ENCODE measurements around the gene GNAT2. TPM values are rescaled to one million over a fixed set of nuclear protein-coding genes. Genes with fewer than 3 reads are reported as not detected.

Gene GNAT2
- total RNA-seq, 1 donor from 2014 or later = not detected

DNA sequence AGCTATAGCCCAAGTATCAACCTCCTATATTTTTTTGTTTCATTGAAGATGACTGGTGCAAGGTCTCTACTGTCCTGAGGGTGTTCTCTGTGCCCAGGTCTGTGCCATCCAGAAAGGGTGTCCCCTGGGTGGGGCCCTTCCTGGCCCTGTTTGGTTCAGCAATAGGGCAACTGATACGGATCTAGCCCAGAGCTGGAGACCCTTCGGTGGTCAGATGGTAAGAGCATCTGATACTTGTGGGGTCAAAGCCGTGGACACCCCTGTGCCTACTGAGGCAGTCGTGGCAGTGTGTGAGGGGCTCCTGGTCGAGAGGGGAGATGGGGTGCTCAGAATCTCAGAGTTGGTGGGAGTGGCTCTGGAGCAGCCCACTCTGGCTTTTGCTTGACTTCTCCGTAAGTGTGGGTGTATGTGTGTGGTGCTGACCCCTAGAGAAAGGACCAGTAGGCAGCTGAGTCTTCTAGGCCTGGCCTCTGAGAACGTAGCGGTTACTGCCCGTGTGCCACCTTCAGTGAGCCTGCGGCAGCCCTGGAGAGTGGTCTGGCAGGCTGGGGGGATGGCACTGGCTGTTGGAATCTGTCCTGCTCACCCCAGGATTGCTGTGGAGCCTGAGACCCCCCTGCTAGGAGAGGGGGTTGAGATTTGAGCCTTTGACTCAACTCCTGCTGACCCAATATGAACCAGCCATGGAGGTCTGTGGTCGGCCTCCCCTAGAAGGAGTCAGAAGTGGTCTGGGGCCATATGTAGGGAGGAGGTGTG, 2.9 kb upstream of the GNAT2 start:
- peaks cover 52% of the 10 kb centered on the region for H3K4me1 Mint-ChIP-seq (ENCODE audit: low read depth)
- no peak for DNase-seq (ENCODE audit: low spot score)
- H3K27ac Mint-ChIP-seq (ENCODE audit: unreplicated experiment) = peak overlapping the region; percentile 36
- TF ChIP-seq, protein P1, sequence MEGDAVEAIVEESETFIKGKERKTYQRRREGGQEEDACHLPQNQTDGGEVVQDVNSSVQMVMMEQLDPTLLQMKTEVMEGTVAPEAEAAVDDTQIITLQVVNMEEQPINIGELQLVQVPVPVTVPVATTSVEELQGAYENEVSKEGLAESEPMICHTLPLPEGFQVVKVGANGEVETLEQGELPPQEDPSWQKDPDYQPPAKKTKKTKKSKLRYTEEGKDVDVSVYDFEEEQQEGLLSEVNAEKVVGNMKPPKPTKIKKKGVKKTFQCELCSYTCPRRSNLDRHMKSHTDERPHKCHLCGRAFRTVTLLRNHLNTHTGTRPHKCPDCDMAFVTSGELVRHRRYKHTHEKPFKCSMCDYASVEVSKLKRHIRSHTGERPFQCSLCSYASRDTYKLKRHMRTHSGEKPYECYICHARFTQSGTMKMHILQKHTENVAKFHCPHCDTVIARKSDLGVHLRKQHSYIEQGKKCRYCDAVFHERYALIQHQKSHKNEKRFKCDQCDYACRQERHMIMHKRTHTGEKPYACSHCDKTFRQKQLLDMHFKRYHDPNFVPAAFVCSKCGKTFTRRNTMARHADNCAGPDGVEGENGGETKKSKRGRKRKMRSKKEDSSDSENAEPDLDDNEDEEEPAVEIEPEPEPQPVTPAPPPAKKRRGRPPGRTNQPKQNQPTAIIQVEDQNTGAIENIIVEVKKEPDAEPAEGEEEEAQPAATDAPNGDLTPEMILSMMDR (IDR thresholded peaks at IDR 0.05) = no peak
- no peaks in the 10 kb centered on the region for H3K27me3 Mint-ChIP-seq (ENCODE audit: low read depth)
- peak overlapping the region; percentile 99 for H3K4me3 Mint-ChIP-seq (ENCODE audit: unreplicated experiment)
- H3K36me3 Mint-ChIP-seq (ENCODE audit: low read depth) = peaks cover 8% of the 10 kb centered on the region
- H3K9me3 Mint-ChIP-seq (ENCODE audit: low read depth) = no peaks in the 10 kb centered on the region

DNA sequence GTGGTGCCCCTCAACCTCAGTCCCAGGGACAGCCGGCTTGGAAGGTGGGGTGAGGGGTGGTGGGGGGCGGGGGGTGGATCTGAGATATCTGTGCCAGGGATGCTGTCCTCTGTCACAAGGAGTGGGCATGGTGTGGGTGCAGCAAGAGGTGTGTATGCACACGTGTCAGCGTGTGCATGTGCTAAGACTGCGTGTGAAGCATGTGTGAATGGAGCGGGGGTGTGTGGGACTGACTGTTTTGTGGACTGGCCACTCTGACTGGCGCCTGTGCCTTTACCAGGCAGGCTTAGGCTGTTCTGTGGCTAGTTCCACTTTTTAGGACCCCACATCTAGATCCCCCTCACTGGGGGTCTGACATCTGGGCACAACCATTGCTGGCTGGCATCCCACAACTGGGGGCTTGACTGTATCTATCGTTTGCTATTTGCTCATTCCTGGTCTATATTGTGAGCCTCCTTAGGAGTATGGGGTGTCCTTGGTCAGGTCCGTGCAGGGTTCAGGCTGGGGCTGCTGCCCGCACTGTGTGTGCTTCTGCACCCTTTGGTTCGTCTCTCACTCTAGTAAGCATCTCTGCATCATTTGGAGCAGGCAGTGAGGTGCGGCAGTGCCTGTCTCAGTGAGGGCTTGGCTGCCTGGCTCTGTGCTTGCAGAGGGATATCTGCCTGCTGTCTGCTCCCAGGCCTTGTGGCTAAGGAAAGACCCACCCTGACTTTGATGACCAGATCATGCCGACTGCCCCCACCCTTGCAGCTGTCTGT, 2.1 kb upstream of the GNAT2 start:
- Mint-ChIP-seq H3K36me3 (ENCODE audit: low read depth) (peaks cover 7% of the 10 kb centered on the region), H3K4me3 (ENCODE audit: unreplicated experiment) (peak overlapping the region; percentile 99), H3K27me3 (ENCODE audit: low read depth) (no peaks in the 10 kb centered on the region), H3K9me3 (ENCODE audit: low read depth) (no peaks in the 10 kb centered on the region), H3K4me1 (ENCODE audit: low read depth) (peaks cover 56% of the 10 kb centered on the region), H3K27ac (ENCODE audit: unreplicated experiment) (peak overlapping the region; percentile 41)
- DNase-seq (ENCODE audit: low spot score) = no peak
- TF ChIP-seq, protein P1 (IDR thresholded peaks at IDR 0.05) = no peak

DNA sequence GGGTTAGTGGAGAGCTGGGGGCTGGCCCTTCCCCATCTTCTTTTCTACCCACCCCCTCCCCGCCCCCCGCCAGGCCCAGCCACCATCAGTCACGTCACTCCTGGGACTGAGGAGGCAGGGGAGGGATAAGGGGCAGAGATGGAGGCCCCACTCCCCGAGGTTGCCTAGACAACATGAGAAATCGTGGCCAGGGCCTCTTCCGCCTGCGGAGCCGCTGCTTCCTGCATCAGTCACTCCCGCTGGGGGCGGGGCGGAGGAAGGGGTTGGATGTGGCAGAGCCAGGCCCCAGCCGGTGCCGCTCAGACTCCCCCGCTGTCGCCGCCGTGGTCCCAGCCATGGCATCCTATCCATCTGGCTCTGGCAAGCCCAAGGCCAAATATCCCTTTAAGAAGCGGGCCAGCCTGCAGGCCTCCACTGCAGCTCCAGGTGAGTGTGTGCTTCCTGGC, 1.4 kb upstream of the GNAT2 start:
- peaks cover 56% of the 10 kb centered on the region for H3K4me1 Mint-ChIP-seq (ENCODE audit: low read depth)
- no peaks in the 10 kb centered on the region for H3K9me3 Mint-ChIP-seq (ENCODE audit: low read depth)
- H3K36me3 Mint-ChIP-seq (ENCODE audit: low read depth) = peaks cover under 1% of the 10 kb centered on the region
- H3K4me3 Mint-ChIP-seq (ENCODE audit: unreplicated experiment) = peak overlapping the region; percentile 99
- no peaks in the 10 kb centered on the region for H3K27me3 Mint-ChIP-seq (ENCODE audit: low read depth)
- TF ChIP-seq, protein P1 (IDR thresholded peaks at IDR 0.05) = no peak
- H3K27ac Mint-ChIP-seq (ENCODE audit: unreplicated experiment) = peak overlapping the region; percentile 97
- peak; percentile 98 for DNase-seq (ENCODE audit: low spot score)

DNA sequence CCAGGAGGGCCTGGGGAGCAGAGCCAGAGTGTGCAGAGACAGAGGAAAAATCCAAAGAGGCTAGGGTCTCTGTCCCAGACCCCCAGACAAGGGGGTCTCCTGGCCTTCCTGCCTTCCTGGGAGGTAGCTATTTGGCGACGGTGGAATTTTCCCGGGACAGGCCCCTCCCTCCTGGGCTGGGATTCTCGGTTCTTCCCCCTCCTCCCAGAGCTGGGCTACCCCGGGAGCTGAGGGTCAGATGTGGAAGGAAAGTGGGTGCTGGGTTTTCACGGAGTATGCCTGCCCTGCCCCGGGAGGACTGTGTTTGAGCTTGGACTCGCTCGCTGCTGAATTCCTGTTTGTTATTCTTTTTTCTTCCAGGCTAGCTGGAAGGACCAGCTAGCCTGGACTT, 980 bp upstream of the GNAT2 start:
- Mint-ChIP-seq H3K9me3 (ENCODE audit: low read depth) (no peaks in the 10 kb centered on the region), H3K4me3 (ENCODE audit: unreplicated experiment) (peak overlapping the region; percentile 99), H3K27ac (ENCODE audit: unreplicated experiment) (peak overlapping the region; percentile 97), H3K36me3 (ENCODE audit: low read depth) (no peaks in the 10 kb centered on the region), H3K27me3 (ENCODE audit: low read depth) (no peaks in the 10 kb centered on the region), H3K4me1 (ENCODE audit: low read depth) (peaks cover 55% of the 10 kb centered on the region)
- TF ChIP-seq, protein P1 (IDR thresholded peaks at IDR 0.05) = no peak
- no peak for DNase-seq (ENCODE audit: low spot score)

Measured in chondrocyte (in vitro differentiated cells).